ENCODE results near the gene IGFBP5. TPM values are rescaled to one million over a fixed set of nuclear protein-coding genes. Genes with fewer than 3 reads are reported as not detected.

Gene IGFBP5
- total RNA-seq, 1 donor, result 0.21 TPM

- no peaks in the 10 kb centered on the region for H3K9me3 ChIP-seq (ENCODE audit: low read depth, low read length)
These were observed 25.8 kb upstream of the IGFBP5 start for GRCh38 chr2:216721141-216721540.

GRCh38 chr2:216720722-216721121 lies 25.4 kb upstream of the IGFBP5 start:
- no peaks in the 10 kb centered on the region for H3K4me1 ChIP-seq (ENCODE audit: insufficient read depth, low read length)
- no peaks in the 10 kb centered on the region for H3K9me3 ChIP-seq (ENCODE audit: low read depth, low read length)
- H3K27me3 ChIP-seq (ENCODE audit: insufficient read depth, low read length), result no peaks in the 10 kb centered on the region
- no peak overlapping the region for H3K4me3 ChIP-seq (ENCODE audit: low read length)

More at GRCh38 chr2:216721141-216721540, 25.8 kb upstream of the IGFBP5 start:
- H3K27me3 ChIP-seq (ENCODE audit: insufficient read depth, low read length), result no peaks in the 10 kb centered on the region
- H3K4me1 ChIP-seq (ENCODE audit: insufficient read depth, low read length), result no peaks in the 10 kb centered on the region
- no peak overlapping the region for H3K4me3 ChIP-seq (ENCODE audit: low read length)

DNA sequence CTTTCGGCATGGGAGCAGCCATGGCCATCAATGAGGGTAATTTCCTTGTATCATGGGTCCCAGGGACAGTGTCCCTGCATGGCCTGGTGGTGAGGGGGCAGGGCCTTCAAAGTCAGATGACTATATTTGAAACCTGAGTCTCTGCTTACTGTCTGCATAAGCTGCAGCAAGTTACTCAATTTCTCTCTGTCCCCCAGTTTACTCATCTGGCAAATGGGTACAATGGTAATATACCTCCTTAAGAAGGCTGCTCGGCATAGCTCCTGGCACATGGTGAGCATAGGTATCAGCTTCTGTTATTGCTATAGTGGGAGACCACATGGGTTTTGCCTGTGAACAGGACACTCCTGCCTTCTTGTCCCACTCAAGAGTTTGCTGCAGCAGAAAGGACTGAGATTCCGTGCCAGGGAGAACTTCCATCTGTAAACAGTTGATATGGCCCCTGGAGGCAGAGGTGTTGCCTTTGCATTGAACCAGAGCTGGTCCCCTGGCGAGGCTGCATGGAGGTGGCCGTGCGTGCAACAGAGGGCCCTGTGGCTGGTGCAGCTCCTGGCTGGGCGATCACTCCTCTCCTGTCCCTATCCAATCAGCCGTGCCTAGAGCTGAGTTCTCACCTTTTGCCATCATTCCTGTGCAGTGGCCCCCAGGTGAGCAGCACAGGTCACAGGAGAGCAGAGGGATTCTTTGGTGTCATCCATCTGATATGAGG lies 22.7 kb upstream of the IGFBP5 start:
- H3K4me3 ChIP-seq (ENCODE audit: low read length), result no peak overlapping the region
- H3K4me1 ChIP-seq (ENCODE audit: insufficient read depth, low read length), result no peaks in the 10 kb centered on the region
- no peaks in the 10 kb centered on the region for H3K27me3 ChIP-seq (ENCODE audit: insufficient read depth, low read length)
- H3K9me3 ChIP-seq (ENCODE audit: low read depth, low read length), result no peaks in the 10 kb centered on the region

GRCh38 chr2:216717491-216717901 lies 22.1 kb upstream of the IGFBP5 start:
- no peaks in the 10 kb centered on the region for H3K9me3 ChIP-seq (ENCODE audit: low read depth, low read length)
- H3K4me1 ChIP-seq (ENCODE audit: insufficient read depth, low read length), result no peaks in the 10 kb centered on the region
- H3K4me3 ChIP-seq (ENCODE audit: low read length), result no peak overlapping the region
- H3K27me3 ChIP-seq (ENCODE audit: insufficient read depth, low read length), result no peaks in the 10 kb centered on the region

DNA sequence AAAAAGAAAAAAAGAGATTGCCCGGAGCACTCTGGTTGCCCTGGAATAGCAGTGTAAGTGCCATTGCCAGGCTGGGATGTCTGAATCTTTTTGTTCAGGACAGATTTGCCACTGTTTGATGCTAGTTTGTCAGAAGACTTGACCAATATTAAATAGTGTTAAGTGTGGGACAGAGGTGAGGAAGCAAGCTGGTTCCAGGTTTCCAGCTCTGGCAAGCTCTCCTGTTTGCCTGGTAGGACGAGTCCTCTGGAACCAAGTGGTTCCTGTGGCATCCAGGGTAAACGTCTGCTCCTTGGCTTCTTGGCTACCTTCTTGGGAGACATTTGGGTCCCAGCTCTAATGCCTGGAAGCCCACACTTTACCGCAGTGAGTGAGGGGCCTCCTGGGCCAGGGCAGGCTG lies 20.8 kb upstream of the IGFBP5 start:
- Histone ChIP-seq H3K4me3 (ENCODE audit: low read length) (no peak overlapping the region), H3K9me3 (ENCODE audit: low read depth, low read length) (no peaks in the 10 kb centered on the region), H3K27me3 (ENCODE audit: insufficient read depth, low read length) (no peaks in the 10 kb centered on the region), H3K4me1 (ENCODE audit: insufficient read depth, low read length) (no peaks in the 10 kb centered on the region)

GRCh38 chr2:216715402-216715974 lies 20.1 kb upstream of the IGFBP5 start:
- Histone ChIP-seq H3K9me3 (ENCODE audit: low read depth, low read length) (no peaks in the 10 kb centered on the region), H3K27me3 (ENCODE audit: insufficient read depth, low read length) (no peaks in the 10 kb centered on the region), H3K4me3 (ENCODE audit: low read length) (no peak overlapping the region), H3K4me1 (ENCODE audit: insufficient read depth, low read length) (no peaks in the 10 kb centered on the region)

DNA sequence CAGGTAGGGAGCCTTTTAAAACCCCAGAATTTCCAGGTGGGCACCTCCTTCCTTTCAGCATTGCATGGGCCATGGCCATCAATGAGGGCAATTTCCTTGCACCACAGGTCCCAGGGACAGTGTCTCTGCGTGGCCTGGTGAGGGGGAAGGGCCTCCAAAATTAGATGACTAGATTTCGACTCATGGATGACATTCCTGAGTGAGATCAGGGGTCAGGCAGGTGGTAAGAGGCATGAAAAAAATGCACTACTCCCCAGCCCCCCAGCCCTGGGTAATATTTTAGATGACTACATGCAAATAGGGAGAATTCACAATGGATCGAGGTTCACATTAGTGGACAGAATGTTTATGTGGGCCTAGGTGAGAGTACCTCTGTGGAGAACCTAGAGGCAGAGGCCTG lies 19.0 kb upstream of the IGFBP5 start:
- Histone ChIP-seq H3K4me1 (ENCODE audit: insufficient read depth, low read length) (no peaks in the 10 kb centered on the region), H3K27me3 (ENCODE audit: insufficient read depth, low read length) (no peaks in the 10 kb centered on the region), H3K4me3 (ENCODE audit: low read length) (no peak overlapping the region), H3K9me3 (ENCODE audit: low read depth, low read length) (no peaks in the 10 kb centered on the region)

GRCh38 chr2:216713691-216714336 lies 18.5 kb upstream of the IGFBP5 start:
- H3K4me3 ChIP-seq (ENCODE audit: low read length), result no peak overlapping the region
- H3K4me1 ChIP-seq (ENCODE audit: insufficient read depth, low read length), result no peaks in the 10 kb centered on the region
- H3K9me3 ChIP-seq (ENCODE audit: low read depth, low read length), result no peaks in the 10 kb centered on the region
- H3K27me3 ChIP-seq (ENCODE audit: insufficient read depth, low read length), result no peaks in the 10 kb centered on the region

DNA sequence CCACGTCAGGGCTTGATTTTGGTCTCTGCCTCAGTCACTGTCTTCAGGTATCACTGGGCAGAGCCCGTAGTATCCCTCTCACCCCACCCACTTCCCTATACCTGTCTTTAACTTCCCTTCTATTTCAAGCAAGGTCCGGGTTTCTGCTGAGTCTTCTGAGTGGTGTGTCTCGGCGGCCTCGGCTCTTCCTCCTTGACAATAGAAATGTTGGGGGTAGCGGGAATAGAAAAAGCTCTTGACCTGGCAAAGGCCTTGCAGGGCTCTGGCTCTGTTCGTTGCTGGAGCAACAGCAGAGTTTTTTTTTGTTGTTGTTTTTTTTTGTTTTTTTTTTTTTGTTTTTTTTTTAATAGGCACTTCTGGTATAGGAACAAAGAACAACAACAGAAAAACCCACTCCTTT lies 16.0 kb upstream of the IGFBP5 start:
- Histone ChIP-seq H3K4me3 (ENCODE audit: low read length) (no peak overlapping the region), H3K9me3 (ENCODE audit: low read depth, low read length) (no peaks in the 10 kb centered on the region), H3K27me3 (ENCODE audit: insufficient read depth, low read length) (no peaks in the 10 kb centered on the region), H3K4me1 (ENCODE audit: insufficient read depth, low read length) (no peaks in the 10 kb centered on the region)

DNA sequence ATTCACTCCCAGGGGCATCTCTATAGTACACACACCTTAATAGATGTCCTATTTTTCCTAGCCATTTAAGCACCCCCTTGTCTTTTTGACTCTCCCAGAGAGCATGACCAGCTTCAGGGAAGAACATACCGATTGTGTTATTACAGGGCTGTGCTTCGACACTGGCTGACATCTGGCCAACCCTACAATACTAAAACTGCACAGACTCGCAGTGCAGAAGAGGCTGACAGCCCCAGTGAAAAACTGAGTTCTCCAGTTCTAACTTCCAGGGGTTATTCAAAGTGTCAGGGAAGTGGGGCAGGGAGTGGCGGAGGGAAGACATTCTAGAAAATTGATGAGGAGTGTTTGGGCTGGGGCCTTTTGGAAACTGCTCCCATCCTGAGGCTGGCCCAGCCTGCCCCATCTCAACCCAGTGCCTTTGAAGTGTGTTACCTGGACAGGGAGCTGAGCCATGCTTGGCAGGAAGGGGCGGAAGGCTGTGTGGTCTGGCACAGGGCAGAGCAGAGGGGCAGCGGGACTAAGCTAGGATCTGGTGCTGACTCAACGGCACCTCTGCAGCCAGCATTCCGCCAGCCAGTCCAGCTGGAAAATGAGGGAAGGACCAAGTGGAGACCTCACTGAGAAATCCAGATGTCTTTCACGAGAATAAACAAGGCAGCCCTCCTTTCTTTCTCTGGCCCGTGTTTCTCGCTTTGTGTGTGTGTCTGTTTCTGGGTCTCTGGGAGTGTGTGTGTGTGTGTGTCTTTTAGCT lies 15.4 kb upstream of the IGFBP5 start:
- Histone ChIP-seq H3K27me3 (ENCODE audit: insufficient read depth, low read length) (no peaks in the 10 kb centered on the region), H3K4me1 (ENCODE audit: insufficient read depth, low read length) (no peaks in the 10 kb centered on the region), H3K9me3 (ENCODE audit: low read depth, low read length) (no peaks in the 10 kb centered on the region), H3K4me3 (ENCODE audit: low read length) (no peak overlapping the region)

DNA sequence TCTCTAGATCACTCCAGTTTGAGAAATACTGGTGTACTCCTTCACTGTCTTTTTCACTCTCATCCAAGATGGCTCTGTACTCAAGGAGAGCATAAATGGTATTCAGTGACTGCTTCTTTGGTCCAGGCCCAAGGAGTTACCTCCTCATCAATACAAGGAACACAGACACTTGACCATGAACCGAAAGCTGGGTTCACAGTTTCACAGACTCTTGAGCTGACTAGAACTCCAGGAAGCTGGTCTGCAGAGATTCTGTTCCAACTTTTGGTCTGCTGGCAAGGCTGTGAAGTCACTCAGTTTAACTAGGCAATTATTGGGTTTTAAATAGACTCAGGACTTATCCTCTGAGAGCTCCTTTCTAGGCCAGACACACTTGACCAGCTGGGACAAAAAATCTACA lies 7.4 kb upstream of the IGFBP5 start:
- H3K27me3 ChIP-seq (ENCODE audit: insufficient read depth, low read length), result peaks cover 34% of the 10 kb centered on the region
- H3K4me1 ChIP-seq (ENCODE audit: insufficient read depth, low read length), result no peaks in the 10 kb centered on the region
- H3K4me3 ChIP-seq (ENCODE audit: low read length), result no peak overlapping the region
- H3K9me3 ChIP-seq (ENCODE audit: low read depth, low read length), result no peaks in the 10 kb centered on the region

DNA sequence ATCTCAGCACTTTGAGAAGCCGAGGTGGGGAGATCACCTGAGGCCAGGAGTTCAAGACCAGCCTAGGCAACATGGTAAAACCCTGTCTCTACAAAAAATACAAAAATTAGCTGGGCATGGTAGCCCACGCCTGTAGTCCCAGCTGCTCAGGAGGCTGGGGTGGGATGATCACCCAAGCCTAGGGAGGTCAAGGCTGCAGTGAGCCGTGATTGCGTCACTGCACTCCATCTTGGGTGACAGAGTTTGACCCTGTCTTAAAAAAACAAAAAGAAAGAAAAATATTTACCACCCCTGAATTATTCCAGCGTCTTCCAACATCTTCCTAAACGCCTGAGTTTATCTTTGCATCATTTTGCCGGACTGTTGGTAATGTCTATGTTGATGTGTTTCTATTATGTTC lies 6.2 kb upstream of the IGFBP5 start:
- peaks cover 46% of the 10 kb centered on the region for H3K27me3 ChIP-seq (ENCODE audit: insufficient read depth, low read length)
- H3K9me3 ChIP-seq (ENCODE audit: low read depth, low read length), result no peaks in the 10 kb centered on the region
- H3K4me3 ChIP-seq (ENCODE audit: low read length), result no peak overlapping the region
- H3K4me1 ChIP-seq (ENCODE audit: insufficient read depth, low read length), result no peaks in the 10 kb centered on the region

DNA sequence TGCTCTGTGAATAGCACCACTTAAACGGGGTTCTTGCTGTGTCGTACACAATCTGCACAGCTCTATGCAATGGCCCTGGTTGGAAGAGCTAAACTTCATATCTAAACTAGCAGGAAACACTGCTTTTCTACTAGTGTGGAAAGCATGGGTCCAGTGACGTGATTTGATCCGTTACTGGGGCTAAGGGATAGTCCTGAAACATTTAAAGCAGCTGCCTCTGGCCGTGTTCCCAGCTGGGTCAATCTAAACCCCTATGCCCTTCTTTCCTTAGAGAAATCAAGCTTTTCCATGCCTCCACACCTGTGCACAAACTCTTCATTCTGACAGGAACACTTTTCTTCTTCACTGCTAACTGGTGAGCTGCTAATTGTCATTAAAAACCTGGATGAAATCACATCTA lies 5.4 kb upstream of the IGFBP5 start:
- Histone ChIP-seq H3K9me3 (ENCODE audit: low read depth, low read length) (no peaks in the 10 kb centered on the region), H3K4me3 (ENCODE audit: low read length) (no peak overlapping the region), H3K27me3 (ENCODE audit: insufficient read depth, low read length) (peaks cover 54% of the 10 kb centered on the region), H3K4me1 (ENCODE audit: insufficient read depth, low read length) (no peaks in the 10 kb centered on the region)

DNA sequence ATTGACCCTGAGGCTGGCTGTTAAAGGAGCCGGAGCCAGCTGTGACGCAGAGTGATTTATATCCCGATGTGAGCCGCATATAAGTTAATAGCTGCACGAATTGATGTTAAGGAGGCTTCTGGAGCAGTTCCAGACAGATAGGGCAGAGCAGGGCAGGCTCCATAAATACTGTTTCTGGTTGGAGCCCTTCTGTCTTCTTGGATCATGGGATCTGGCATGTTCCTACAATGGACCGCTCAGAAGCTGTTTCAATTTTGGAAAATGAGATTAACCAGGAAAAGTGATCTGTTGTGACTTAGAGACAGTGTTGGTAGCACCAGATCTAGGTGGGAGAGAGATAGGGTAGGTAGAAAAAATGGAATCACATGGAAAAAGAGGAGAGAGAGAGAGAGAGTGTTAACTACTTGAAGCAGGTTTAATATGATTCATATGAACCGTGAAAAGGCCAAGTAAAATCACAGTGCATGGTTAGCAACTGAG lies 4.8 kb upstream of the IGFBP5 start:
- Histone ChIP-seq H3K4me1 (ENCODE audit: insufficient read depth, low read length) (no peaks in the 10 kb centered on the region), H3K9me3 (ENCODE audit: low read depth, low read length) (no peaks in the 10 kb centered on the region), H3K27me3 (ENCODE audit: insufficient read depth, low read length) (peaks cover 61% of the 10 kb centered on the region), H3K4me3 (ENCODE audit: low read length) (no peak overlapping the region)

GRCh38 chr2:216698895-216699294 lies 3.5 kb upstream of the IGFBP5 start:
- H3K4me3 ChIP-seq (ENCODE audit: low read length), result no peak overlapping the region
- peaks cover 73% of the 10 kb centered on the region for H3K27me3 ChIP-seq (ENCODE audit: insufficient read depth, low read length)
- H3K4me1 ChIP-seq (ENCODE audit: insufficient read depth, low read length), result peaks cover 7% of the 10 kb centered on the region
- H3K9me3 ChIP-seq (ENCODE audit: low read depth, low read length), result no peaks in the 10 kb centered on the region
